ENCODE data around the gene MIPOL1.

DNA sequence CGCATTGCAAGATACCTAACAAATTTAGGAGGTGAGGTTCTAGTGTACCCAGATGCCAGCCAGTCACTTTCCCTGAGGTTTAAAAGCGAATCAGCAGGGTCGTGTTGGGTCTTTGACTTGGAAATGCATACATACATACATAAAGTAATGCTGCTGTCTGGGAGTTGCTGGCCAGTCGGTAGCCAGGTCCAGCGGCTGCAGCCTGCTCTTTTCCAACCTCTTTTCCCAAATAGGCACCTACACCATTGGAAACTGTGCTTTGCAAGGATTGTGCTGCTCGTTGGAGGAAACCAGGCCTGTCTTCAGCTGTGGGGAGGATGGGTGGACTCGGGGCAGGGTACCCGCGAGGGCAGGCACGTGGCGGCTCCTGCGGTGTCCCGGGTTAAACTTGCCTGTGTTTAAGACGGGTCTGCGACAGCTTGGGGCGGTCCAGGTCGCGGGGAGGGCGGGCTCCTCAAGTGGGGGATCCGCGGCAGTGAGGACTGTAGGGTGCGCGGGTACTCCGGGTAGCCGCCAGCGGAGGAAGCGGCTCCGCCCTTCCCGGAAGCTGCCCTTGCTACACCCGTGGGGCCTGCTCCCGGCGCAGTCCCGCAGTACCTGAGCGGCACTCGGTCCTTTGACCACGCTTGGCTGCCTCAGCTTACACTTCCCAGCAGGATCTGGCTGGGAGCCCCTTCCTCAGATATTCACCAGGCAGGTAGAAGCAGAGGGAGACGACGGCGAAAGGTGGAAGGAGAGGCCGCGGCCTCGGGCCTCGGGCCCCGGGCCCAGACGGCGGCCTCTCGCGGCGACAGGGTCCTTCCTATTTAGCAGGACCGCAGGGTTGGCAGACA lies 400.4 kb downstream of the MIPOL1 start:
- no peak for TF ChIP-seq POLR2A (IDR thresholded peaks at IDR 0.05)
- TF ChIP-seq, protein P1, sequence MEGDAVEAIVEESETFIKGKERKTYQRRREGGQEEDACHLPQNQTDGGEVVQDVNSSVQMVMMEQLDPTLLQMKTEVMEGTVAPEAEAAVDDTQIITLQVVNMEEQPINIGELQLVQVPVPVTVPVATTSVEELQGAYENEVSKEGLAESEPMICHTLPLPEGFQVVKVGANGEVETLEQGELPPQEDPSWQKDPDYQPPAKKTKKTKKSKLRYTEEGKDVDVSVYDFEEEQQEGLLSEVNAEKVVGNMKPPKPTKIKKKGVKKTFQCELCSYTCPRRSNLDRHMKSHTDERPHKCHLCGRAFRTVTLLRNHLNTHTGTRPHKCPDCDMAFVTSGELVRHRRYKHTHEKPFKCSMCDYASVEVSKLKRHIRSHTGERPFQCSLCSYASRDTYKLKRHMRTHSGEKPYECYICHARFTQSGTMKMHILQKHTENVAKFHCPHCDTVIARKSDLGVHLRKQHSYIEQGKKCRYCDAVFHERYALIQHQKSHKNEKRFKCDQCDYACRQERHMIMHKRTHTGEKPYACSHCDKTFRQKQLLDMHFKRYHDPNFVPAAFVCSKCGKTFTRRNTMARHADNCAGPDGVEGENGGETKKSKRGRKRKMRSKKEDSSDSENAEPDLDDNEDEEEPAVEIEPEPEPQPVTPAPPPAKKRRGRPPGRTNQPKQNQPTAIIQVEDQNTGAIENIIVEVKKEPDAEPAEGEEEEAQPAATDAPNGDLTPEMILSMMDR (IDR thresholded peaks at IDR 0.05), result no peak

All from vagina (tissue), 2 donors.